DMS79 treated with DMSO at 0.1 percent for 48 hours (cell line): ENCODE measurements around the gene MATN3.
"Not testable (repeated sequence)": the region's sequence is repeated elsewhere in the genome, so short reads cannot be mapped to it uniquely, and the experiment has no call there.

Source experiments
- DNase-seq: peaks from one replicate; lab custom pipeline; 2025; lab: John Stamatoyannopoulos, UW

Gene MATN3, protein sequence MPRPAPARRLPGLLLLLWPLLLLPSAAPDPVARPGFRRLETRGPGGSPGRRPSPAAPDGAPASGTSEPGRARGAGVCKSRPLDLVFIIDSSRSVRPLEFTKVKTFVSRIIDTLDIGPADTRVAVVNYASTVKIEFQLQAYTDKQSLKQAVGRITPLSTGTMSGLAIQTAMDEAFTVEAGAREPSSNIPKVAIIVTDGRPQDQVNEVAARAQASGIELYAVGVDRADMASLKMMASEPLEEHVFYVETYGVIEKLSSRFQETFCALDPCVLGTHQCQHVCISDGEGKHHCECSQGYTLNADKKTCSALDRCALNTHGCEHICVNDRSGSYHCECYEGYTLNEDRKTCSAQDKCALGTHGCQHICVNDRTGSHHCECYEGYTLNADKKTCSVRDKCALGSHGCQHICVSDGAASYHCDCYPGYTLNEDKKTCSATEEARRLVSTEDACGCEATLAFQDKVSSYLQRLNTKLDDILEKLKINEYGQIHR

DNA sequence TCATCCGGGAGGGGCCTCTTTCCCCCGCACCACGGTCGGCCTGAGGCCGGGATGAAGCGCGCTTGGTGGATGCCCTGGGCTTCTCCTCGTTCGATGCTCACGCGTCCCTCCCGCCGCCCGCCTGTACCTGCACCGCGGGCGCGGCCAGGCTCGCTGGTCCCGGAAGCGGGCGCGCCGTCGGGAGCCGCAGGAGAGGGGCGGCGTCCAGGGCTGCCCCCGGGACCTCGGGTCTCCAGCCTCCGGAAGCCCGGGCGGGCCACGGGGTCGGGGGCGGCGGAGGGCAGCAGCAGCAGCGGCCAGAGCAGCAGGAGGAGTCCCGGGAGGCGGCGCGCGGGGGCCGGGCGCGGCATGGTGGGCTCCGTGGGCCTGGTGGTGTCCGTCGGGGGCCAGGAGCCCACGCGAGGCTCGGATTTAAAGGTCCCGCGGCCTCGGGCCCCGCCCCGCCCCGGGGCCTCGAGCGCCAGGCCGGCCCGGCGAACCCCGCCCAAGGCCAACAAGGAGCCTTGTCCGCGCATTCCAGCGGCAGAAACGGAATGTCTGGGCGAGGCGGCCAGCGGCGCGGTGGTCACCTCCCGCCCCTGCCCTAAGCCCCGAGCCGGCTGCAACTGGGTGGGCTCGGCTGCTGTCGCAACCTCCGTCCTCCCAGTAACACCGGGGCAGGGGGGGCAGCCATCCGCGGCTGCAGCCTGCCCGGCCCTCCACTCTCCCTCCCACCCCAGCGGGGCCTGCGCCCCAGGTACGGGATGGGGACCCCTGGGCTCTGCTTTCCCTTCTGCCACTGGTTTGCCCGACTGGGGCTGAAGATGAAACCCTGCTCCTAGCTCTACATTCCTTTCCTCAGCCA, at the start of gene MATN3:
MATN3 (minus strand) TSS at position 387 of the 844 bp plus-strand sequence; CDS start at position 350, 37 bp downstream.
- DNase-seq: no peak

DNA sequence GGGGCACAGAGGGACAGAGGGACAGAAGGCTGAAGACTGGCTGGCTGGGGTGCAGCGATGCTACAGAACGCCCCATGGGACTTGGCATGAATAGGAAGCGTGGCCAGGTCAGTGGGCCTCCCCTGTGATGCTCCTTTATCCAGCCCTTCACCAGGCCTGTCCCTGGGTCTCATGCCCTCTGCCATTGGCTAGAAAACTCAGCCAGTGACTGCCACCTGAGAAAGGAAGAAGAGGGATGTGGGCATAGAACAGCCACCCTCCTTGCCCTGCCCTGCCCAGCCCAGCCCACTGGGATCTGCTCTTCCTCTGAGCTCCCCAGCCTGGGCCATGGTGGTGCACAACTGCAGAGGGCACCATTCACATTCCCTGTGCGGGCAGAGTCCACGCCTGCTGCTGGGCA, 49.5 kb upstream of the MATN3 start:
- DNase-seq: no peak

DNA sequence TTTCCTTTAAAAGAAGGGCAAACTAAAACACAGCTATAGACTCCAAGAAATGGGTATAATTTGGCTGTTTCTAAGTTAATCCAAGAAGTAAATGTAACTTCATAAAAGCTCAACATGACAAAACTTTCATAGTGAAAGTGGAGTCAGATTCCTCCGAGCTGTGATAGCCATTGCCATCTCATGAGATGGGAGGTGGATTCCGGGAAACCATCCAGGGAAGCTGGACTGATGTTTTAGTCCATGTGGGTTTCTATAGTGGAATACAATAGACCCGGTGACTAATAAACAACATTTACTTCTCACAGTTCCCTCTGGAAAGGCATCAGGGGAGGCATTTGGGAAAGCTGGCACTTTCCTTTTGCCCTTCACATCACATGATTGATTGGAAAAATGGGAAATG, 49.0 kb upstream of the MATN3 start:
- no peak for DNase-seq

DNA sequence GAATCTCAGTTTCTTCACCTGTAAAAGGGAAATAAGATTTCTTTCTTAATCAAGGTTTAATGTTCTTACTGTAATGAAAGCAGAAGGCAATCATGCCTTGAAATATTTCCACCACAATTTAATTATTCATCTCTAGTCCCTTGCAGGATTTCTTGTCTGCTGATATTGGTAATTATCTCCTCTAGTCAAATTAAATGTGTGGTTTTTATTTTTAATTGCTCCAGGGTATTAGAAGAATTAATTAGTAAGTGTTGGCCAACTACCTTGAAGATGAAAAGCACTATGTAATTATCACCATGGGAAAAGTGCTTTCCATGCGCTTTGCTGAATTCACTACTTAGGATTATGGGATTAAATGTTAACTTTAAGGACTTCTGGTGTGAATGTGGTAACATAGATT, 47.6 kb upstream of the MATN3 start:
- no peak for DNase-seq

DNA sequence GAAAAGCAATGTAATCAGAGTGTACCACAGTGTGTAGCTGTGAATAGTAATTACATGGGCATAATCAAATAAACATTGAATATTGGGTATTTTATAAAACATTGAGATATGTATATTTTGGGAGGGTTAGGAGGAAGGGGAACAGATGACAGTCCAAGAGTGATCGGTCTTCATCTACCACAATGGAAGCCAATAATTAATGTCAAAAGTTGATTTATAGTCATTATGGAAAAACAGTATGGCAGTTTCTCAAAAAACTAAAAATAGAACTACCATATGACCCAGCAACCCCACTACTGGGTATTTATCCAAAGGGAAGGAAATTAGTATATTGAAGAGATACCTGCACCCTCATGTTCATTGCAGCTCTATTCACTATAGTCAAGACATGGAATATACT, 44.8 kb upstream of the MATN3 start:
- DNase-seq: no peak

DNA sequence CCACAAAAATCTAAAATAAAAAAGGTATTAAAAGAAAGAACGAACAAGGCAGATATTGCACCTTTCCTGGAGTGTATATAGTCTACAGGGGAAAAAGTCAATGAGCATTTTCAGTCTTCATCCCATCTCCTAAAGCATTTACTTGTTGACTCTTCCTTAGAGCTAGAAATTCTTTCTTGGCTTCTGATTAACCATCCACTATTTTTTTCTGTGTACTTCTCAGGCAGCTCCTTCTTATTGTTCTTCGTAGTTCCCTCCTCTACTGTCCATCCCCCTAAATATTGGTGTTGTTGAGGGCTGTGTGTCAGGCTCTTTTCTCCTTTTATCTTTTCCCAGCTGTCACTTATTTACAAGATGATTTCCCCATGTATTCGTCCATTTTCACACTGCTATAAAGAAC, 42.5 kb upstream of the MATN3 start:
- DNase-seq: no peak

DNA sequence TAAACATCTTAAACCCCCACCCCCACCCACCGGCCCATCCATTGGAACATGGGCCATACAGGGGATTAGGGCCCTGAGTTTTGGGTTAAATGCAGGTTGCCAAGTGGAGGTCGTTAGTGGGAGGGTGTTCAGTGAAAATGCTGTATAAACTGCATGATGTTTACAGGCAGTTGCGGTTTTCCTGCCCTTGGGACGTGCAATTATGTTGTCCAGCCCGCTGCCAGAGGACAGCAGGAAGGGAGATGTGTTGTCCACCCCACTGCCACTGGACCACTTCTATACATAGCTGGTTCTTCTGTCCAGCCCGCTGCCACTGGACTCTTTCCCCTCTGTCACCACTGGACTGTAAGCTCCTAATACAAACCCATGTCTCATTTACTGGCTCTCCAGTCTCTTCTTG, 41.7 kb upstream of the MATN3 start:
- DNase-seq: no peak

DNA sequence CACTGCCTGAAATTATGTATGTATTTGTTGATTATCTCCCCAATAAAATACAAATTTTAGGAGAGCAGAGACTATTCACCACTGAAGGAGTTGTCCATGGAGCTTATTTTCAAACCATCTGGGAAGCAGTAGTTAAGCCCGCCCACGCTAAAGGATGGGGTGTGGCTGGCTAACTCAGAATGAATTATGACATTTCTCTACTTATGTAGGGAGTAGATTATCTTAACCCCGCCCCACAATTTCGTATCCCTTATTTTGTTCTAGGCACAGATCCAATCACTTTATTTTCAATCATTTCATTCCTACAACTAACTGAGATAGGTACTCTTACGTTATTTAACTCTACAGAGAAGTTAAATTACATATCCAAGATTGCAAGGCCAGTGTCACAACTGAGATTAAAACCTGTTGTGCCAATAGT, 40.4 kb upstream of the MATN3 start:
- peak; percentile 37 for DNase-seq

DNA sequence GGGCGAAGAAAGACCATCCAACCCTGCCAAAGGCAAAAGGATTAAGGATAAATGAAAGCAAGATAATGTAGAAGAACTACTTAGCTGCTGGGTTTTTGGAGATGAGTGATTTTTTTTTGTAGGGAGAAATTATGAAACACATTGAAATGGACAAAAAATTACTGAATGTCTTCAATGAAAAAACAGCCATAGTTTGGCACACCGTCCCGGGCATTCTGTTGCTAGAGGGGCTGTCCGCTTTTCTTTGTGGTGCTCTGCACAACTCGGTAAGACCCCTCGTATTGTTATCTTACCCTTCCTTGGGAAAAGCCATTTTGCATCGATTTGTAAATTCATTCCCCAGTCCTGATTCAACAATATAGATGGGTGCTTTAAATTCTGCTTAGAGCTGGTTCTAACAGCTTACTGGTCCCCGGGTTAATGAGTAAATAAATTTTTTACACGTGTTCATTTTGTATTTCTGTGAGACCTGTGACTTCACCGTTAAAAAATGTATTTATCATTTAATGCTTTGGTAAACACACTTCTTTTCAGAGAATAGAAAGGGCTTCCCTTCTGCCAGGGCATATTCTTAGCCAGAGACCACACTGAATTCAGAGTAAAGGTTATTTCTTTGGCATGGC, 39.9 kb upstream of the MATN3 start:
- DNase-seq: peak; percentile 50

DNA sequence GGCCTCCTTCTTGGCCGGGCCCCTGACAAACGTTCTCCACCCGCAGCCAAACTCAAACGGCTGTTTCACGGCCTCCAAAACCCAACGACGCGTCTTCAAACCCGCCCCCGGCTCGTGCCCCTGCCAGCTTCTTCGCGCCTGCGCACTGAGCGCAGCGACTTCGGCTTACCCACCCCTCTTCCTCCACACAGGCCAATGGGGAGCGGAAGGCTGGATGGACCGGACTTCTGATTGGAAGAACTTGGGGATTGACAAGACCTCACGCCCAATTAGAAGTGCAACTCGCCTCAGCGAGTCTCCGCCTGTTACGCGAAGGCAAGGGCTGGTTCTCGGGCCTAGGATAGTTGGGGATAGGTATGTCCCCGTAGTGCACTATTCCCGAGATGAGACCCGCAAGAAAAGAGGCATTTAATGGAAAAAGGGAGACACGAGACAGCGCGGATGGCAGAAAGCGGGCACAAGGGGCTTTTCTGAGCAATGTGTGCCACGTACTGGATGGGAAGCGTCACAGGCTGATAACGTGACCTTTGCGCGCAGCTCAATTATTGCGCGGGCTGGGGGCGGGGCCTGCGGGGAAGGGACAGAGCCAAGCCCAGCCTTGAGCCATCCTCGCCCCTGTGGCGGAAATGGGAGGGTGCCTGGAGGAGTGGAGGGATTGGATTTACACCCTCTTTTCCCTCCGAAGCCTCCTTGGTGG, 39.2 kb upstream of the MATN3 start, which contains the start of gene LAPTM4A:
LAPTM4A (minus strand) TSS at position 97 of the 697 bp plus-strand sequence. CDS start 108 bp downstream, outside the sequence.
- DNase-seq: peak; percentile 97

DNA sequence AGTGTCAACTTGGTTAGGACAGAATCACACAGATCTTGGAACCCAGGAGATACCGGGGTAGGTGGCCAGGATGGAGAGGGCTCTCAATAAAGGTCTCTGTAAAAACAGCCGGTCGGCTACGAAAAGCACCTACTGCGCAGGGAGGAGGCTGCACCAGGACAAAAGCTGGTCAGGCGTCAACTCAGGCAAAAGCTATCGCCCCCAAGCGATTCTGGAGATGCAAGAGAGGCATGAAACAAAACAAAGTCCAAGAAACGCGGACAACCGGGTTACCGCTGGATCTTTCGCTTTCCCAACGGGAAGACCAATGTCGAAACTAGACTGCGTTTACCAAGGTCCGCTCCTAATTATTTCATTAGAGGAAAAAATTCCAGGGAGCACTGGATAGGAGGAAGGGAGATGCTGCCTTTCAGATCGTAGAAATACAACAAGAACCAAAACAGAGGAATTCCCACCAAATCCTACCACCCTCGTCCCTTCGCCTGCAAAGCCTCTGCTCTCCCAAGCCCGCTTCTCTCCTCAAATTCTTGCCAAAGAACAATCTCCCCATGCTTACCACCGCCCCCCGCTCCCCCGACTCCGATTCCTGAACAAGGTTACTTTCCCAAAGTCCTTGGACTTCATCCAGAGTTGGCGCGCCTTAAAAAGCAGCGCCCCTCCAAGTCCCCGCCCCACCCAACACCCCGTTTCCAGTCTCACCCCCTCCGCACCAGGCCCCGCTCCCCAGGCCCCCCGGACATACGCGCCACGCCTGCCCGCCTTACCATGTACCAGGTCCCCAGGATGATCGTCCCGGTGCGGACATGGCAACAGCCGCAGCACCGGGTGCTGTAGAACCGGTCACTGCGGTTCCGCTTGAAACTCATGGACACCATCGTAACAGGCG, 38.4 kb upstream of the MATN3 start:
- DNase-seq: peak; percentile 64

DNA sequence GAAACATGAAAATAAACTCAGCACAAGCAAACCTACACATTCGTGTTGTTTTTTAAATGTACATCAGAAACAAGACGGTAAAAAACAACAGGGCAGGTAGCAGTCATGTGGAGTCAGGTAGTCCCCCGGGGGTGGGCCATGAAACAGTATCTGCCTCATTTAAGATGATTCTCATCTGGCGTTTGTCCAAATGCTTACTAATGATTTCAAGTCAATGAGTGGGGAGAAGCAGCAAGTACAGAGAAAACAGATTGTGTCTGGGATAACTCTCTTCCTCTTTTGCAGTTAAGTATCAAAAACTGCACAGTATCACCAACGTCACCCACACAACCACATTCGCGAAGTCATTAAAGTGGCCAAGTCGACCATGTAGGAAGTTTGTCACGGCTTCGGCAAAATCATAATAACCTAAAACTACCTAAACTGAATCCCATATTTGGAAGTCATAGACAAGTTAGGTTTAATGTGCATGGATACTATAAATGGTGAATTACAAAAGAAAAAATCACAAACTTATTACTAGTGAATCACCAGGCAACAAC, 37.7 kb upstream of the MATN3 start:
- peak; percentile 81 for DNase-seq

DNA sequence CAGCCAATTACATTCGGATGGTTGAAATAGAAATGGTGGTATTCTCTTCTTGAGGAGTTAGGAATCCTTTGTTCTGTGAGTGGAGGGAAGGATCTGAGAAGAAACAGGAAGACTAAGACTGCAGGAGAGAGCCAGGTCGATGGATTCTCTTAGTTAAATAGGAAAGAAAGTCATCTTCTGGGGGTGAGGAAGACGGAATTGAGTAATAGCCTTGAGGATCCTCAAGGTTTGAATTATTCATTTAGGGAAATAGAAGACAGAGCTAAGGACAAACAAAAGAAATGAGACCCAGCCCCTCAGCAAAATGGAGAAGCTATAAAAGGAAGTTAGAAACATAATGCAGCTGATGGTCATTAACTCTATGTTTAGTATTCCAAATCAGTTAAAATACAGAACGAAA, 37.2 kb upstream of the MATN3 start:
- peak; percentile 74 for DNase-seq

DNA sequence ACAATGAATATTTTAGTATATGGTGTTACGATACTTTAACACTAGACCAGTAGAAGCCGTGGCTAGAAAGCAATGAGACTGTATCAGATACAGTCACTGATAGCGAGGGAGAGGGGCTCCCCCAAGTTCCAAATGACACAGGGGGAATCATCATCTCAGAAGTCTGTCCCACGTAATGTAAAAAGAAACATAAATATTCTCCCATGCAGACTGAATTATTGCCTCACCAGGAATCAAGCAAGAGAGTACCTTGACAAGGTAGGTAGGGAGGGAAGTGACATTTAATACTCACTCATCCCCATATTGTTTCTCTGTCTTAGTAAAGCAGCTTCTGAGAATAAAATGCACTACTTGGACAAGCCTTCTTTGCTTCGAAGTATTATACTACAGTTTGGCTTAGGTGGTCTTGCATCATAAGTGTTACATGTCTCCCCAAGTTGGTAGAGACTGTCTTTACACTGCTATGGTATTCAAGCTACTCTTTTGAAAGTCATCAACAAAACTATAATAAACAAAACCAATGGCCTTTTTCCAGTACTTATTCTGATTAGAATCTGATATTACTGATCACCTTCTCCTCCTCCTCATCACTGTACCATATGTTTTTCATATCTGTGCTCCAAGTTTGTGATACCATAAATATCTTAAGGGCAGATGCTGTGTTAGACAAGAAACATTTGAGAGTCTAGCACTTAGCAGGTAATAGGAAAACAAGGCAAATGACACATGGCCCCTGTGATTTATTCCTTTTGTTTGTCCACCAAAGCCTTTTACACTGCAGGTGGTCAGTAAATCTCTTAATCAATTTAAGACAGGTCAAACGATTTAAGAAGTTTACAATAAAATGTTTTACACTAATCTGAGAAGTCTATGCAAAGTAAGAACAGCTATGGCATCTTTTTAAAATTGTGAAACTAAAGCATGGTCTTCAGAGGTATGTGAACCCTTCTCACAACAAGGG, 36.3 kb upstream of the MATN3 start:
- DNase-seq: no peak

DNA sequence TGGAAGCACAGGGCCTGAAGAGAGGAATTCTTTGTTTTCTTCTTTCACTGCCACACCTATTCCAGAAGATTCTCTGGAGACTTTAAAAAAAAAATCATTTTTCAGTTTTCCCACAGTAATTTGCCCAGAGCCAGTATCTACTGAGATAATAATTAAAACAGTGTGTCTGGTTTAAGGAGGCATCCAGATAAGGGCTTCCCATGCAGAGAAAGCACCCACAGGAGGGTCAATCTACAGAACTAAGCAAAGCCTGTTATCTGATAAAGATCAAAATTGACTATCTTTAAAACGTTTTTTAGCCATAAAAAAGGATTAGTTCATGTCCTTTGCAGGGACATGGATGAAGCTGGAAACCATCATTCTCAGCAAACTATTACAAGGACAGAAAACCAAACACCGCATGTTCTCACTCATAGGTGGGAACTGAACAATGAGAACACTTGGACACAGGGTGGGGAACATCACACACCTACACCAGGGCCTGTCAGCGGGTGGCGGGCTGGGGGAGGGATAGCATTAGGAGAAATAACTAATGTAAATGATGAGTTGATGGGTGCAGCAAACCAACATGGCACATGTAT, 33.3 kb upstream of the MATN3 start:
- DNase-seq: not testable (repeated sequence)

DNA sequence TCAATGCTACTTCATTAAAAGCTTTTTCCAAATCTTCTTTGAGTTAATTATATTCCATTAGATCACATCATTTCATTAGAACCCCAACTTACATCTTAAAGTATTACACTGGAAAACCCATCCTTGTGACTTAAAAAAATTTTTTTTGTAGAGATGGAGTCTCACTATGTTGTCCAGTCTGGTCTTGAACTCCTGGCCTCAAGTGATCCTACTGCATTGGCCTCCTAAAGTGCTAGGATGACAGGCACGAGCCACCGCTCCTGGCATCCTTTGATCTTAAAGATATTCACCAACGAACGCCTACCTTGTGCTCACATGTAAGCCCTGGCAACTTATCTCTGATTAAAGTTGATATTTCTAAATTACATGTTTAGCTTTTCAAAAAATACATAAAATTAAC, 32.3 kb upstream of the MATN3 start:
- DNase-seq: no peak

DNA sequence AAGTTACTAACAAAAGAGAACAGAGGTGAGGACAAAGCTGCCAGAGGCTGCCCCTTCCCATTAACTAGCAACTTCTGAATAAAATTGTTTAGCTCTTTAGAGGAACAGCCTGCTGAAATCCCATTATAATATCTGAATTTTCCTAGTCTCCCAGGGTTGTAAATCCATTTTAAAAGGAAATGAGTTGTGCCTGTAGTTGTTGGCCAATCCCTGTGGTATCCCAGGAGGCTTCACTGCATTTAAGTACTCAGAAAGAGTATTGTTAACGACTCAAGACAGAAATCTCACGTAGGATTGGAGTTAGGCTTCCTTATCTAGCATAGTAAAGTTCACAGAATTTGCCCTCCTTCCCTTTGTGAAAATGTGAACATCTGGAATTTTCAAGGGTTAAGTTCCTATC, 30.1 kb upstream of the MATN3 start:
- no peak for DNase-seq

DNA sequence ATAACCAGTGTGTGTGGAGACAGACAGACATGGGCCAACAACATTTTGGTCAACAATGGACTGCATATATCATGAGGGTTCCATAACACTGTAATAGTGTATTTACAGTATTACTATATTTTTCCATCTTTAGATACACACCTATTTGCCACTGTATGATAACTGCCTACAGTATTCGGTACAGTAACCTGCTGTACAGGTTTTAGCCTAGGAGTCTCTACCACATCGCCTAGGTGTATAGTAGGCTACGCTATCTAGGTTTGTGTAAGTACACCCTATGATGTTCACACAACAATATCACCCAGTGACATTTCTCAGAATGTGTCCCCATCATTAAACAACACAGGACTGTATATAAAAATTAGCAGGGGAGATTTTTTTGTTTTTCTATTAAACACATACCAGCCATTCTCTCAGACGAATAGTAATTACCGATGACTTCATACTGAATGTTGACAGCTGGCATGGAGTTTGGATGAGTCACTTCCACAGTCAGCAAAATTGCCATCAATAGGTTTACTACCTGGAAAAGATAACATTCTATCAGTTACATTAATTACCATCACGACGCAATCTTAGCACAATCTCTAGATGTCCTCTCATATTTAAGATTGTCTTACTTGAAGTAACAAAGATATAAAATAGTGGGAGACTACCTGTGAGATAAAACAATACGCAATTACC, 28.2 kb upstream of the MATN3 start:
- DNase-seq: no peak
